GM19328 (cell line): Measurements from ENCODE around the gene AK3.

ENCODE experiments used
- ATAC-seq: cut with Tn5 transposase; IDR thresholded peaks from one replicate; pipeline ENCODE4 v1.9.1; 2021; ENCODE audit warnings: mild to moderate bottlenecking, moderate library complexity; ENCODE audit not compliant: unreplicated experiment

Gene AK3

GRCh38 chr9:4750023-4750673 lies 9.1 kb upstream of the AK3 start:
- no peak for ATAC-seq

GRCh38 chr9:4748612-4749011 lies 7.6 kb upstream of the AK3 start:
- ATAC-seq, result no peak

GRCh38 chr9:4746278-4747030 lies 5.5 kb upstream of the AK3 start:
- no peak for ATAC-seq

- no peak for ATAC-seq
Observed at GRCh38 chr9:4743131-4743875, 2.3 kb upstream of the AK3 start.

GRCh38 chr9:4742246-4742645 lies 1.2 kb upstream of the AK3 start:
- ATAC-seq, result no peak

GRCh38 chr9:4741365-4742089 lies 525 bp upstream of the AK3 start:
- ATAC-seq, result no peak

GRCh38 chr9:4740388-4740637 lies 689 bp downstream of the AK3 start:
- no peak for ATAC-seq

- ATAC-seq, result no peak
Observed at GRCh38 chr9:4739587-4740387, 1.2 kb downstream of the AK3 start.

GRCh38 chr9:4738866-4739586 lies 2.0 kb downstream of the AK3 start:
- no peak for ATAC-seq

GRCh38 chr9:4734150-4734549 lies 6.9 kb downstream of the AK3 start:
- ATAC-seq, result no peak

GRCh38 chr9:4732890-4733289 lies 8.1 kb downstream of the AK3 start:
- ATAC-seq, result no peak

- no peak for ATAC-seq
Observed at GRCh38 chr9:4727593-4727992, 13.4 kb downstream of the AK3 start.

- no peak for ATAC-seq
Observed at GRCh38 chr9:4725706-4726442, 15.1 kb downstream of the AK3 start.

GRCh38 chr9:4721736-4722135 lies 19.3 kb downstream of the AK3 start:
- ATAC-seq, result no peak

GRCh38 chr9:4718911-4719310 lies 22.1 kb downstream of the AK3 start:
- ATAC-seq, result no peak

GRCh38 chr9:4717815-4718214 lies 23.2 kb downstream of the AK3 start:
- ATAC-seq, result no peak

- ATAC-seq, result no peak
Observed at GRCh38 chr9:4716163-4716562, 24.8 kb downstream of the AK3 start.

GRCh38 chr9:4714266-4715016 lies 26.6 kb downstream of the AK3 start:
- no peak for ATAC-seq

GRCh38 chr9:4713849-4714248 lies 27.2 kb downstream of the AK3 start:
- ATAC-seq, result no peak
